HG02610 (cell line): ENCODE measurements around the gene IL1A.

Experiments used
- ATAC-seq: cut with Tn5 transposase; IDR thresholded peaks from one replicate; pipeline ENCODE4 v1.9.1; 2021; ENCODE audit warnings: mild to moderate bottlenecking, moderate library complexity; ENCODE audit not compliant: unreplicated experiment

IL1A gene

DNA sequence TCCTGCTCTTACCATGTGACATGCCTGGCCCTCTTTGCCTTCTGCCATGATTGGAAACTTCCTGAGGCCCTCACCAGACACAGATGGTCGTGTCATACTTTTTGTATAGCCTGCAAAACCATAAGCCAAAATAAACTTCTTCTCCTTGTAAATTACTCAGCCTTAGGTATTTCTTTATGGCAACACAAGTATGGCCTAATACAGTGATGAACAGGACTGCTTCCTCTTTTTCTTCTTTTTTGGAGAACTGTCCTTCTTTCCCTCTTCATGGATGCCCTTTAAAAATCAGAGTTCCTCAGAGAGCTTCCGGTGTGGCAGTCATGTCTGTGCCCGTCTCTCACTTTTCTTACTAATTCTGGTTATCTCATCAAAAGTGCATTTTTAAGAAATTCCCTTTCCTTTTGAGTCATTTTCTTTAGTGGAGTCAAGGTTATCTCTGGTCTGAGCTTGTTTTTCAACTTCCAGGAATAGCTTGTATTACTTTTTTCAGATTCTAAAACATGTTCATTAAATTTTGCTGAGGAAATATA lies 9.2 kb upstream of the IL1A start:
- ATAC-seq = no peak

DNA sequence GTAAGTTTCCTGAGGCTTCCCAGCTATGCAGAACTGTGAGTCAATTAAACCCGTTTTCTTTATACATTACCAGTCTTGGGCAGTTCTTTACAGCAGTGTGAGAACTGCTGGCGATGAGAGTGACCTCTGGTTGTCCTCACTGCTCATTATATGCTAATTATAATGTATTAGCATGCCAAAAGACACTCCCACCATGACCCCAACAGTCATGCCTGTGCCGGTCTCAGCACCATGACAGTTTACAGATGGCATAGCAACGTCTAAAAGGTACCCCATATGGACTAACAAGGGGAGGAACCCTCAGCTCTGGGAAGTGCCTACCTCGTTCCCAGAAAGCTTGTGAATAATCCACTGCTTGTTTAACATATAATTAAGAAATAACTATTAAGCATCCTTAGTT lies 8.1 kb upstream of the IL1A start:
- ATAC-seq = no peak

DNA sequence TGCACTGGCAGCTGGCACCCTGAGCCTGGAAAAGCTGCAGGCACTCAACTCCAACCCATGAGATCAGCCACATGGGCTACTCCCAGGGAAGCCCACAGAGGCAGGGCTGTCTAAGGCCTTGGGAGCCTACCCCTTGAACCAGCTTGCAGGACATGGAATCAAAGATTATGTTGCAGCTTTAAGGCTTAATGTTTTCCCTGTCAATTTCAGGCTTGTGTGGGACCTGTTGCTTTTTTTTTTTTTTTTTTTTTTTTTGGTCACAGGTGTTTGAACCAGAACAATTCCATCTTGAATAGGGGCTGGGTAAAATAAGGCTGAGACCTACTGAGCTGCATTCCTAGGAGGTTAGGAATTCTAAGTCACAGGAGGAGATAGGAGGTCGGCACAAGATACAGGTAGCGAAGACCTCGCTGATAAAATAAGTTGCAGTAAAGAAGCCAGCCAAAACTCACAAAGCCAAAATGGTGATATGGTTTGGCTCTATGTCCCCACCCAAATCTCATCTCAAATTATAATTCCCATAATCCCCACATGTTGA lies 7.5 kb upstream of the IL1A start:
- ATAC-seq = no peak

DNA sequence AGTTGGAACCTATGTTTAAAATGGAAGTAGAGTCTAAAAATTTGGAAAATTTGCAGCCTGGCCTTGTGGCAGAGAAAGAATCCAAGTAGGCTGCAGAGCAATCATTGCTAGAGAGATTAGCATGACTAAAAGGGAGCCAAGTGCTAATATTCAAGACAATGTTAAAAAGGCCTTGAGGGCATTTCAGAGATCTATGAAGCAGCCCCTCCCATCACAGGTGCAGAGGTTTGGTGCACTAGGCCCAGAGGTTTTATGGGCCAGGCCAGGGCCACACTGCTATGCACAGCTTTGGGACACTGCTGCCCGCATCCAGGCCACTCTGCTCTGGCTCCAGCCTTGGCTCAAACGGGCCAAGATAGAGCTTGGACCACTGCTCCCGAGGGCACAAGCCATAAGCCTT lies 6.7 kb upstream of the IL1A start:
- ATAC-seq = no peak

DNA sequence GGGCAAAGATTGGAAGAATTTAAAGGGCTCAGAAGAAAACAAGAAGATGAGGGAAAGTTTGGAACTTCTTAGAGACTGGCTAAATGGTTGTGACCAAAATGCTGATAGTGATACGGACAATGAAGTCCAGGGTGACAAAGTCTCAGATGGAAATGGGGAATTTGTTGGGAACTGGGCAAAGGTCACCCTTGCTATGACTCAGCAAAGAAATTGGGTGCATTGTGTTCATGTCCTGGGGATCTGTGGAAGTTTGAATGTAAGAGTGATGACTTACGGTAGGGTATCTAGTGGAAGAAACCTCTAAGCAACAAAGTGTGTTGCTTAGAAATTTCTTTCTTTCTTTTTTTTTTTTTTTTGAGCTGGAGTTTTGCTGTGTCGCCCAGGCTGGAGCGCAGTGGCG lies 6.0 kb upstream of the IL1A start:
- no peak for ATAC-seq

DNA sequence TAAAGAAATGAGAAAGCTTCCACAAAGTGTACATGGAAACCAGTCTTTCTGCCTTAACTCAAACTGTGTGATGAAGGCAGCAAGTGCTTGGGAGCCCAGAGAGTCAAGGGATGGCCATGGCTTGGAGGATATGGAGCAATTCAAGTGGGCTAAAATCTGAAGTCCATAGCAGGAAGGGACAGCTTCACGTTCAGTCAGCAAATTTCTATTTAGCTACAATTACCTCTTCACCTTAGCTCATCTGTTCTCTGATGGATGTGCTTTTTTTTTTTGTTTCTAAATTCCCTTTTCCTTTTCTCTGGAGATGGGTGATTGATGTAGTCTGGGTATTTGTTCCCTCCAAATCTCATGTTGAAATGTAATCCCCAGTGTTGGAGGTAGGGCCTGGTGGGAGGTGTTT lies 4.9 kb upstream of the IL1A start:
- ATAC-seq = no peak

DNA sequence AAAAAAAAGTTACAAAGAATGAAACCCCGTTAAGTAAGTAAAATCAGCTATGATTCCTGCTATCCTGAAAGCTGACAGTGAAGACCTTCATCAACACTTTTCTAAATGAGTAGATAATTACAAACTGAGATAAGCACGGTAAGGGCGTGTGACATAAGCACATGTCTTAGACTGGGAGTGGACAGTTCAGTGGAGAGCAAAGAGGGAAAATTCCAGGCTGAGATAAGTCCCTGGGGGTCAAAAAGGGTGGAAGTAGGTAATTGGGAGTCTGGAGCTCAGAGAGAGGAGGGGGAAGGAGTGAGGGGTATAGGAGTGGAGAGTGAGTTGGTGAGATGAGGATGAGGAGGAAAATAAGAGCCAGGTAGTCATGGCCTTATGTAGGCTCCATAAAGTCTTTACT lies 4.4 kb upstream of the IL1A start:
- ATAC-seq = no peak

DNA sequence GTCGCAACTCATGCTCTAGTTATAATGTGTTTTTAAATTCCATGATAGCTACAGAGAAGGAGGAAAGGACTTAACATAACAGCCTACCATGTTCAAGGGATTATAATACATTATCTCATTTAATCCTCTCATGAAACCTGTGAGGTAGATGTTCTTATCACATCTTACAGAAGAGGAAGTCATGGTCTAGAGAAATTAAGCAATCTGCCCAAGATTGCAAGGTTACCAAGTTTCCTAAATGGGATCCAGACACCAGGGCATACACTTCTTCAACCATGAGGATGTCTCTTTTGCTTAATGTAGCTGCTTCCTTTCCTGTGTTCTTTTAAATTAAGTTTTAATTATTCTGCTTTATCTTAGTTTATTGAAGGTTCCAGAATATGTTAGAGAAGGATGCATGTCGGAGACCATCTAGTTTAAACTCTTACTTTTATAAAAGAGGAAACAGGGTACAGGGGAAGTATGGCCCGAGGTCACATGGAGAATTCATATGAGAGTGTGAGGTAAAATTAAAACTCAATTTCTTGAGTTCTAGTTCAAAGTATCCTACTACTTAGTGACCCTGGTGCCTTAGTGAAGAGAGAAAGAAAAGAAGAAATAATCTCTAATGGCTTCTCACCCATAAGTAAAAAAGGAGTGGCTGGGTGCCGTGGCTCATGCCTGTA lies 3.6 kb upstream of the IL1A start:
- ATAC-seq = no peak

DNA sequence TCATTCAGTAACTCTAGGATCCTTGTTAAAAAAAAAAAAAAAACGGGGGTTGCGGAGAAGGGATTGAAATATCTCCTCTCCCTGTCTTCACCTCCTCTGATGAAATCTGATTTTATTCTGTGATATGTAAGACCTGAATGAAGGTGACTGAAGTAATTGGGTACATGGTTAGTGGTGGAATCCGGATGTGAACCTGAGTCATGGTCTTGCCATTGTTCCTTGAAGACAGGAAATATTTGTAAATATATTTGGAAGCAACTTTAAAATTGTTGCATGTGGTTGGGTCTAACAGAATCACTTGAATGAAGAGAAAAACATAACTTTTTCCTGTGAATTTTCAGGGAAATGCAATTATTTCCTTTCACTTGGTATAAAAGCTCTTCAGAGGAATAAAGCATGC lies 3.0 kb upstream of the IL1A start:
- ATAC-seq = no peak

DNA sequence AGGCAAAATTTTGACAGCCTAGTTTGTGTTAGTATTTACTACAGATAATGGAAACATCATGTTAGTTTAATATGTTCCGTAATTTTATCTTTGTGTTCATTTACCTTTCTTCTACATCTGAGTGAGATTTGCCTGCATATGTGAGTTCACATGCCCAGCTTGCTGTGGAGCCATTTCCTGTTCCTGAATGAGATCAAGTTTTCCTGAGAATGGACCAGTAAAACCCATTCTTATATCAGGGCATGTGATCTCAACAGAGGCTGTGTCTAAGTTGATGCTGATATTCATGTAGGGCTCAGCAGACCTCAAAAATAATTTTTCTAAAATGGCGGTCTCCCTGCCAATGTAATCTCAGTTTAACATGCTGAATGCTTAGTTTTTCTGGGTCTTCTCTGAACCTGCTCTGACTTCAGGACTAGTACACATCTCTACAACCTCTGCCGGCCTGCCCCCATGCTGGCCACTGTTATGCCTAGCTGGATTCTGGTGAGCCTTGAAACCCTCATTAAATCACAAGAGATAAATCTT lies 1.0 kb downstream of the IL1A start:
- no peak for ATAC-seq

DNA sequence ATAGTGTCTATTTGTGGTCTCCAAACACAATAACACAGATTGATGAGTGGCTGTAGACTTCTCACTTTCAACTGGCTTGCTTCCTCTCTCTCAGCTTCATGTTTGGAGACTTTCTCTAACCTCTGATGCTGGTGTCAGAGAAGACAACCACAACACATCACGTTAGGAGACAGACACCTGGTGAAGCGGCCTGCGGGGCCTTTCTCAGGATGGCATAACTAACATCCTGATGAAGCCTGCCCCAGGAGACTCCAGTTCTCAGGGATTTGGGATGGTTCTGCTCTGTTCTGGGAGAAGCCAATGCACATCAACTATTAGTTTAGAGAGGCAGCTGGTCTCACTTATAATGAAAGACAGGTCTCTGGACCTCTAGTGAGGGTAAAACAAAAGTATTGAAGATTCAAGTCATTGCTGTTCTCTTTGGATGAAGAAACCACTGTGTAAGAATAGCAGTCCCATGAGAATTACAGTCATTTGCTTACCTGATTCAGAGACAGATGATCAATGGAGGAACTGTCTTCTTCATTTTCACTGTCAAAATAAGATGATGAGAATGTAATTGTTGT lies 2.0 kb downstream of the IL1A start:
- ATAC-seq = peak; percentile 83

DNA sequence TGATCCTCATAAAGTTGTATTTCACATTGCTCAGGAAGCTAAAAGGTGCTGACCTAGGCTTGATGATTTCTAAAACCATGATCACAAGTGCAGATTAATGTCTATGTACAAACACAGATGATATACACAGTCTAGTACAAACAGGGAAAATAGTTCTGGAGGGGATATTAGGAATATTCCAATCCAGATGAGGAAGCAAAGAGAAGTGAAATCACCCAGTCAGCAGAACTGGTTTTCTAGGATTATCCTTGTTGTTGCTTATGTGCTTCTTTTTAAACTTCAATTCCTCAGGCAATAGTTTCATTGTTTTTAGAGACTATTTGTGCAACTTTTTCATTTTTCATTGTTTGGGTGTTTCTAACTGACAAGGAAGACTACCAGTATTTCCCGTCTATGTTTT lies 4.7 kb downstream of the IL1A start:
- ATAC-seq = no peak

DNA sequence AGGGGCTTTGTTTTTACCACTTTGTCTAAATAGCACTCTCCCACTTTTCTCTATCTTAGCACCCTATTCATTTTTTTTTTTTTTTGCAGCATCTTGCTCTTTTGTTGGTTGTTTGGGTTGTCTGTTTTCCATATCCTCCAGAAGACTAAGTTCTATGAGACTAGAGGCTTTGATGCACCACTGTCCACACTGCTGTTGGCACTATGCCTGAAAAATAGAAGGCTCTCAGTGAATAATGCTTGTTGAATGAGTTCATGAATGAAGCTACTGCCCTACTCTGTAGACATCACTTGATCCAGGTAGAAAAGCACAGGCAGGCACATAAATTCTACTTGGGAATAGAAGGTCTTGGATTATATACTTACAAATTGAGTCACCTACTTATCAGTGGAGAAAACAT lies 7.3 kb downstream of the IL1A start:
- no peak for ATAC-seq

DNA sequence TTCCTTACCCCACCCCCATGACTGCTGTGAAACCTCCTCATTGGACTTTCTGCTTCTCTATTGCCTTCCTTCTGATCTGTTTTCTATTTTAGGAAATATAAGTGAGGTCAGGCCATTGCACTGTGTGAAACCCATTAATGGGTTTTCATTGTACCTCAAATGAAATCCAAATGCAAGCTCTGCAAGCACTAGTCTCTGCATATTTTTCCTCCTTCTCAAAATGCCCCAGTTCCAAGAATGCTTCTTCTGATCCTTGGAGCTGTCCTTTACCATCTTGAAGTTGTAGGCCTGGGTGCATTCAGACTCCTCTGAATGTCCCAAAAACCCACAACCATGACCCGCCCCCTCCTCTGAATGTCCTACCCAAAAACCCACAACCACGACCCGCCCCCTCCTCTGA lies 8.2 kb downstream of the IL1A start:
- no peak for ATAC-seq

DNA sequence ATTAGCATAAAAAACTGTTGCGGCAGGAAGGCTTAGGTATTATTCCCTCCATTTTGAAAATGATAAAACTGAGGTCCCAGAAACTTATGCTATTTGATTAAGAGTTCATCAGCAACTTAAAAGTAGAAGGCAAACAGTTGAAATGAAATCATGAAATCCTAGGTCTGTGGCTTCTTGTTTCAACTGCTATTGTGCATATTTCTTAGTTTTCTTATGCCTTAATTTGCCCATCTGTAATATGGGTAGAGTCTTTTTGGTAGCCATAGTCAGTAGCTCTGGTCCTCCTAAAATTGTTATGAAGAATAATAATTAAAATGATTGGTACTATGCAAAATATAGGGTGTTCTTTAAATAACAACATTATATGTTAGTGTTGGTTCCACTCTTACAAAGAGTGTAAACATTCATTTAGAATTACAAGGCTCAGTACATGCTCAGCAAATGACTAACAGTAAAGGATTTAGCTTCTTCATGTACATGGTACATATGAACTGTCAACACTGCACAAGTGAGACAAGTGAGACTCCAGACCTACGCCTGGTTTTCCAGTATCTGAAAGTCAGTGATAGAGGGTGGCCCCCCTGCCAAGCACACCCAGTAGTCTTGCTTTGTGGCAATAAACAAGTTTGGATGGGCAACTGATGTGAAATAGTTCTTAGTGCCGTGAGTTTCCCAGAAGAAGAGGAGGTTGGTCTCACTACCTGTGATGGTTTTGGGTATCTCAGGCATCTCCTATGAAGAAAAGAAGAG lies 9.6 kb downstream of the IL1A start:
- ATAC-seq = no peak

DNA sequence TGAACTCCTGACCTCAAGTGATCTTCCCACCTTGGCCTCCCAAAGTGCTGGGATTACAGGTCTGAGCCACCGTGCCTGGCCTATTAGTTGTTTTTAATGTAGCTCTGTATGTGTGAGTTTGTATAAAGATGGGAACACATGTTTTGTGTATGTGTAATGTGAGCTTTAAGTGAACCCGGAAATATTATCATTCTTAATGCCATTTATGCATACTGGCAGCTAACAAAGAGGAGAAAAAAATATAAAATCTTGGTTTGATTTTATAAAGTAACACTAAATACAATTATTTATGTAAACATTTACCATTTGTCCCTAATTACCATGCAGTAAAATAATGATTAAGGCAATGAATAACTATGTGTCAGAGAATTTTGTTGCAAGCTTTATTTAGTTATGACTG lies 10.7 kb downstream of the IL1A start:
- ATAC-seq = no peak

DNA sequence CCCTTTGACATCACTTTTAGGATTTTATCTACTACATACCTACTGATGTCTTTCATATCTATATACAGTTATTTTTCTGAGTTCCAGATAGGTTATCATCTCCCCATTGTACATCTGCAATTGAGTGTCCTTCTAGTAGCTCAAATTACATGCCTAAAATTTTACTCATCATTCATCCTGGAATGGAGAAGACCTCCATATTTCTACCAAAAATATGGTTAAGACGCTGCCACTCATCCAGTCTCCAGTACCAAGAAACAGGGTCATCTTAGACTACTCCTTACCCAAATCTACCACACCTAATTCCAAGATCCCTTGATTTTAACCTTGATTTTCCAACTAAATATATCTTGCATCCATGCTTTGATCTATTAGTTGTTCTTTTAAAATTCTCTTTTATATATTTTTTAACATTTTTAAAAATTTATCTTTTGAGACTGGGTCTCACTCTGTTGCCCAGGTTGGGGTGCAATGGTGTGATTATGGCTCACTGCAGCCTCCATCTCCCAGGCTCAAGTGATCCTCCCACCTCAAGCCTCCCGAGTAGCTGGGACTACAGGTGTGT lies 11.3 kb downstream of the IL1A start:
- ATAC-seq = no peak

DNA sequence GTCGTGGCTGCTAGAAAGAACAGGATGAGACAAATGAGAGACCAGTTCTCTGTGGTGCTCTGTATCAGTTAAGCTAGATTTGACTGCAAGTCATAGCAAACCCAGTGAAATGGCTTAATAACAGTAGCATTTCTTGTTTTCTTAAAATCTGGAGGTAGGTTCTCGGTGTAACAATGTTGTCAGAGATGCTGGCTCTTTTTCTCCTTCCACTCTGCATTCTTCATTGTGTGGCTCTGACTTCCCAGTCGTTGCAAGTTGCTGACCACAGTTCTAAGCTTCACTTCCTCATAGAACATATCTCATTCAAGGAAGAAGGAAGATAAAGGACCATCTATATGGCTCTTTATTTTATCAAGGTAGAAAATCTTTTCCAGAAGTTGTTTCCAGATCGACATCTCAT lies 12.0 kb downstream of the IL1A start:
- ATAC-seq = no peak

DNA sequence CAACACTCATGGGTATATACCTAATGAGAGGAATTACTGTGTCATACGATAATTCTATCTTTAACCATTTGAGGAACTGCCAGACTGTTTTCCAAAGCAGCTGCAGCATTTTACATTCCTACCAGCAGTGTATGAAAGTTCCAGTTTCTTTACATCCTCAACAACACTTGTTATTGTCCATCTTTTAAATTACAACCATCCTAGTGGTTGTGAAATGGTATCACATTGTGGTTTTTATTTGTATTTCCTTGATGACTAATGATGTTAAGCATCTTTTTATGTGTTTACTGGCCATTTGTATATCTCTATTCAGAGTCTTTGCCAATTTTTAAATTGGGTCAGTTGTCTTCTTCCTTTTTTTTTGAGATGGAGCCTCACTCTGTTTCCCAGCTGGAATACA lies 15.9 kb downstream of the IL1A start:
- no peak for ATAC-seq

DNA sequence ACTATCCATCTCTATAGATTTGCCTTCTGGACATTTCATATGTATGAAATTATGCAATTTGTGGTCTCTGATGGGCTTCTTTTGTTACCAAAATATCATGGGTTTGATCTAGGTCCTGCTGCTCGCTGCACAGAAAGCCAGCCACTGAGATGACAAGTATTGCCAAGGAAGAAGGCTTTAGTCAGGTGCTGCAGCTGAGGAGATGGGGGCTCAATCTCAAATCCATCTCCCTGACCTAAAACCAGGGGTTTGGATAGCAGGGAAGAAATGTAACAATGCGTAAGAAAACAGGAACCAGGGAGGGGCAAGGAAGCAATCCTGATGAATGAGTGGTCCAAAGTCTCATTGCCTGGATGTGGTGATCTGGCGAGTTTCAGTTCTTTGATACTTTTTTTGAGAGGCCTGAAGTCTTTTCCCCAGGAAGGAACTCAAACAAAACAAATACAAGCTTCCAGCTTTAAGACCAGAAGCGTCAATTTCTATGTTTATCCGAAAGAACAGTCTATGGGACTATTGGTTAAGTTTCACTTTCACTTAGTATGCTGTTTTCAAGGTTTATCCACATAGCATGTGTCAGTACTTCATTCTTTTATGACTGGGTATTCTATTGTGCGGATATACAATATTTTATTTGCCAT lies 16.5 kb downstream of the IL1A start:
- ATAC-seq = no peak

DNA sequence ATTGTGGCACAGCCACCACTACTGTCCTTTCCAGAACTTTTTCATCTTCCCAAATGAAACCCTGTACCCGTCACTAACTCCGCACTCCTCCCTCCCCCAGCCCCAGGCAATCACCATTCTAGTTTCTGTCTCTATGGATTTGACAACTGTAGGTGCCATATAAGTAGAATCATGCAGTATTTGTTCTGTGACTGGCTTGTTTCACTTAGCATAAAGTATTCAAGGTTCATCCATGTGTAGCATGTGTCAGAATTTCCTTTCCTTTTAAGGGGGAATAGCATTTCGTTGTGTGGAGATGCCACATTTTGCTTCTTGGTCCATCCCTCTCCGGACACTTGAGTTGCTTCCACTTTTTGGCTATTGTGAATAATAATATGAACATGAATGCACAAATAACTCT lies 19.0 kb downstream of the IL1A start:
- ATAC-seq = no peak
